OCI-LY3 (cell line): Measurements from ENCODE around the gene ADNP.

ENCODE experiments used
- CTCF ChIP-seq: fragments of 200-600, 300-600 bp; sonication (generic); IDR thresholded peaks from 2 replicates; pipeline ENCODE4 v1.5.1; 2014; ENCODE audit warnings: antibody characterized with exemption, low read length, low read depth
- EZH2phosphoT487 ChIP-seq: fragments of 200-600 bp; shearing (Covaris generic); IDR thresholded peaks from 2 replicates; pipeline ENCODE4 v1.6.1; 2018; ENCODE audit warnings: antibody characterized with exemption, mixed run types, low read depth

GRCh38 chr20:50877232-50877743, 53.9 kb downstream of the ADNP start:
- TF ChIP-seq CTCF, result no peak
- no peak for TF ChIP-seq EZH2phosphoT487
